Testis (tissue), 2 donors: ENCODE data around the gene NIN.

Source experiments
- CTCF ChIP-seq, 3 experiments: fragments of 450-650 bp in 2 of 3; fragments of 200-600 bp in 1 of 3; sonication (generic) in 1 of 3; IDR thresholded peaks; one replicate each; pipeline ENCODE4 v1.5.1; 2016 to 2019; ENCODE audit warnings: antibody characterized with exemption in 3 of 3, mild to moderate bottlenecking in 2 of 3, moderate library complexity in 1 of 3
- POLR2A ChIP-seq: fragments of 450-650 bp; IDR thresholded peaks from one replicate; pipeline ENCODE4 v1.6.1; 2017; ENCODE audit warnings: antibody characterized with exemption, mild to moderate bottlenecking, moderate library complexity

GRCh38 chr14:50862036-50862570 is 31.1 kb upstream of the NIN start:
- no peak for TF ChIP-seq CTCF (IDR thresholded peaks at IDR 0.05)
- TF ChIP-seq POLR2A, result no peak
